Endothelial cell of umbilical vein (primary cell): ENCODE measurements around the gene DOCK6. TPM values are rescaled to one million over a fixed set of nuclear protein-coding genes. Genes with fewer than 3 reads are reported as not detected.

Experiments
- BruUV-seq: library from RNA; stranded (reverse); fragments of 400-500 nt; replicated peaks from 2 replicates; lab custom pipeline; 2021; lab: Mats Ljungman, UMichigan
- CTCF ChIA-PET: fragments of 300-600, 350-600 bp; sonication (Branson Sonifier 250); formaldehyde crosslinking; loops from one replicate; lab custom pipeline; 2021; ENCODE audit warnings: antibody characterized with exemption, inconsistent platforms; lab: Charles Lee
- POLR2A ChIA-PET: fragments of 300-600, 350-600 bp; sonication (Branson Sonifier 250); formaldehyde crosslinking; loops from one replicate; lab custom pipeline; 2021; ENCODE audit warnings: antibody characterized with exemption, inconsistent platforms; lab: Charles Lee
- DNase-seq: peaks from one replicate; pipeline ENCODE4 v3.0.0-alpha.2; 2011; ENCODE audit warnings: low read depth, low spot score
- FAIRE-seq: peaks from 2 replicates; lab custom pipeline; 2011; peaks lifted over from hg19 to GRCh38; lab: Jason Lieb, UNC
- H2AFZ ChIP-seq: 2 replicates; pipeline ENCODE4 v1.6.0; 2012; ENCODE audit warnings: low read depth, low read length, control low read depth, inconsistent platforms
- H3K27ac ChIP-seq: 2 replicates; pipeline ENCODE4 v1.5.1; 2011; ENCODE audit warnings: low read depth, mild to moderate bottlenecking, control low read depth, low read length, moderate library complexity; ENCODE audit not compliant: insufficient read depth
- H3K27me3 ChIP-seq, 2 experiments: 2 replicates each; pipeline versions ENCODE4 v1.6.0 to v1.6.1; 2011; ENCODE audit warnings: low read length in 2 of 2, mixed read lengths in 1 of 2; ENCODE audit not compliant: control insufficient read depth in 2 of 2, insufficient read depth in 2 of 2
- H3K36me3 ChIP-seq, 2 experiments: 2 replicates in 1 of 2; 3 replicates in 1 of 2; pipeline ENCODE4 v1.5.1; 2011; ENCODE audit warnings: low read length in 2 of 2, mild to moderate bottlenecking in 1 of 2, moderate library complexity in 1 of 2; ENCODE audit not compliant: control insufficient read depth in 2 of 2, insufficient read depth in 2 of 2; ENCODE audit errors: extremely low read depth in 1 of 2
- H3K4me1 ChIP-seq: 3 replicates; pipeline ENCODE4 v1.5.1; 2011; ENCODE audit warnings: mild to moderate bottlenecking, low read length; ENCODE audit not compliant: control insufficient read depth, insufficient read depth; ENCODE audit errors: extremely low read depth
- H3K4me2 ChIP-seq: 2 replicates; pipeline ENCODE4 v1.6.1; 2011; ENCODE audit warnings: low read length, control low read depth, mixed read lengths; ENCODE audit not compliant: insufficient read depth
- H3K4me3 ChIP-seq, 3 experiments: fragments of 200-600 bp in 1 of 3; sonication (generic), shearing (Covaris generic) in 1 of 3; replicated peaks in 1 of 3; 2 replicates each; pipeline ENCODE4 v1.5.1; 2011 to 2016; ENCODE audit warnings: control low read depth in 3 of 3, low read length in 3 of 3, mild to moderate bottlenecking in 2 of 3, inconsistent platforms in 1 of 3, low read depth in 1 of 3, moderate library complexity in 1 of 3; ENCODE audit not compliant: insufficient read depth in 1 of 3
- H3K79me2 ChIP-seq: 2 replicates; pipeline ENCODE4 v1.6.0; 2012; ENCODE audit warnings: low read length, inconsistent platforms; ENCODE audit not compliant: control insufficient read depth, insufficient read depth
- H3K9ac ChIP-seq: replicated peaks from 2 replicates; pipeline ENCODE3; 2011; ENCODE audit warnings: low read length, control low read depth; ENCODE audit not compliant: insufficient read depth; ENCODE audit errors: extremely low read depth
- H3K9me1 ChIP-seq: replicated peaks from 3 replicates; pipeline ENCODE4 v1.6.0; 2011; ENCODE audit warnings: mild to moderate bottlenecking, low read length; ENCODE audit not compliant: control insufficient read depth, insufficient read depth; ENCODE audit errors: extremely low read depth
- H3K9me3 ChIP-seq: replicated peaks from 2 replicates; pipeline ENCODE4 v1.5.1; 2012; ENCODE audit warnings: low read length, inconsistent platforms; ENCODE audit not compliant: control insufficient read depth, insufficient read depth
- H4K20me1 ChIP-seq: replicated peaks from 2 replicates; pipeline ENCODE3; 2011; ENCODE audit warnings: mild to moderate bottlenecking, low read length; ENCODE audit not compliant: control insufficient read depth, insufficient read depth; ENCODE audit errors: extremely low read depth
- EZH2 ChIP-seq: IDR thresholded peaks from 2 replicates; pipeline ENCODE4 v1.6.1; 2012; ENCODE audit warnings: borderline replicate concordance, low read depth, mild to moderate bottlenecking, moderate library complexity, low read length, inconsistent platforms; ENCODE audit not compliant: severe bottlenecking
- GATA2 ChIP-seq: IDR thresholded peaks from 2 replicates; pipeline ENCODE4 v1.7.0; 2011; ENCODE audit warnings: low read depth, mild to moderate bottlenecking, moderate library complexity, mixed read lengths, low read length; ENCODE audit not compliant: insufficient read length, insufficient read depth
- JUN ChIP-seq: IDR thresholded peaks from 2 replicates; pipeline ENCODE4 v1.6.1; 2011; ENCODE audit warnings: borderline replicate concordance, low read depth; ENCODE audit not compliant: insufficient read length, insufficient read depth
- POLR2A ChIP-seq: IDR thresholded peaks from 2 replicates; pipeline ENCODE4 v1.6.1; 2012; ENCODE audit warnings: low read depth, mild to moderate bottlenecking, control low read depth, low read length
- dilution Hi-C: fragments of 300-500 bp; cut with MboI; formaldehyde crosslinking; loops from one replicate; pipeline ENCODE4 v1.15.0; 2019; ENCODE audit warnings: low sequenced_read_pairs; ENCODE audit not compliant: extremely low pct_ligation_motif_present
- intact Hi-C: fragments of 100-400 bp; cut with micrococcal nuclease; formaldehyde crosslinking; loops from one replicate; pipeline ENCODE4 v1.10.0; 2022
- polyA plus RNA-seq, 4 experiments: library from polyadenylated mRNA; depleted of rRNA in 3 of 4; stranded (reverse) in 3 of 4; unstranded in 1 of 4; fragments of >200 nt; gene quantifications; 2 replicates each; pipeline versions ENCODE4 v1.2.1 to v1.2.3, GENCODE V29; 2011 to 2012; ENCODE audit warnings: missing spikeins in 1 of 4
- total RNA-seq: library from RNA; stranded (reverse); gene quantifications from 2 replicates; pipeline ENCODE4 v1.2.3, GENCODE V29; 2021
- TF ChIP-seq, protein P1 (sequence below), 2 donors: IDR thresholded peaks; 1 replicate in 1 of 2; 2 replicates in 1 of 2; pipeline ENCODE4 v1.5.1; 2011; ENCODE audit warnings: low read length in 2 of 2, mild to moderate bottlenecking in 2 of 2, moderate library complexity in 2 of 2, control low read depth in 1 of 2, inconsistent platforms in 1 of 2, low read depth in 1 of 2; ENCODE audit not compliant: insufficient read depth in 1 of 2; ENCODE audit errors: extremely low read depth in 1 of 2
- TF ChIP-seq, protein P2 (sequence below): IDR thresholded peaks from 2 replicates; pipeline ENCODE4 v1.6.1; 2011; ENCODE audit not compliant: insufficient read depth, insufficient read length

DOCK6 gene
- total and polyA plus RNA-seq, 2 donors (not counting 3 experiments of a cell fraction or from before 2014, with no cell fraction given), result 126 to 334 TPM

DNA sequence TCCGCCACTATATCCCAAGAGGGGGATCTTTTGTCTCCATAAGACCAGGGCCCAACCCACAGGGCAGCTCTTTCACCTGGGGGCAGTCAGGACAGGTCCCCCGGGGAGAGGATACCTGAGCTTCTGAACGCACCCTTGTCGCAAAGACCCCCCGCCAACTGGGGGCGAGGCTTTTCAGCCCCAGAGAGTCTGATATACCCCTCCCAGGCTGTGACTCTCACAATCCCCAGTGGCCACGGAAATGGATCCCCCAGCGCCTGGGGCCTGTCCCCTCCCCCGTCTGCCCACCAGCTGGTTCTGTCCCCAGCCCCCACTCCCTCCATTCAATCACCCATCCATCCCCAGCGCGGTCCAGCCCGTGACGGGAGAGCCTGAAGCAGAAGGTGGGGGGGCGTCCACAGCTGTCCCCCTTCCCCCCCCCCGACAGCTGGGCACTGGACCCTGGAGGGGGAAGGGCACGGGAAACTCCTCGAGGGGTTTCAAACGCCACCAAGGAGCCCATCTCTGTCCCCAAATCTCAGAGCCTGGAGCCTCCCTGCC is 823 bp downstream of the DOCK6 start:
- Histone ChIP-seq H3K27me3 (no peaks in the 10 kb centered on the region), H3K9me3 (no peaks in the 10 kb centered on the region), H3K36me3 (no peaks in the 10 kb centered on the region), H3K4me3 (peak overlapping the region; percentile 56 to 79 (median 57)), H3K4me2 (peak overlapping the region; percentile 64), H3K27ac (peak overlapping the region; percentile 70), H3K9me1 (no peaks in the 10 kb centered on the region), H3K4me1 (peaks cover 27% of the 10 kb centered on the region), H3K79me2 (peaks cover 39% of the 10 kb centered on the region), H2AFZ (no peak overlapping the region), H3K9ac (peak overlapping the region; percentile 78), H4K20me1 (no peaks in the 10 kb centered on the region)
- POLR2A ChIA-PET, result no interaction called here
- FAIRE-seq (no peak), DNase-seq (no peak)
- no TSS peak for BruUV-seq
- intact Hi-C loops, result no loop called here
- CTCF ChIA-PET, result interaction anchor here (1.0 to 1.6 kb wide), 4 partner anchors 18 to 32 kb away, joined by 3 to 6 read pairs (median 4); no protein-coding TSS in a partner anchor
- no peak for TF ChIP-seq EZH2
- no peak for TF ChIP-seq JUN
- TF ChIP-seq, protein P1, sequence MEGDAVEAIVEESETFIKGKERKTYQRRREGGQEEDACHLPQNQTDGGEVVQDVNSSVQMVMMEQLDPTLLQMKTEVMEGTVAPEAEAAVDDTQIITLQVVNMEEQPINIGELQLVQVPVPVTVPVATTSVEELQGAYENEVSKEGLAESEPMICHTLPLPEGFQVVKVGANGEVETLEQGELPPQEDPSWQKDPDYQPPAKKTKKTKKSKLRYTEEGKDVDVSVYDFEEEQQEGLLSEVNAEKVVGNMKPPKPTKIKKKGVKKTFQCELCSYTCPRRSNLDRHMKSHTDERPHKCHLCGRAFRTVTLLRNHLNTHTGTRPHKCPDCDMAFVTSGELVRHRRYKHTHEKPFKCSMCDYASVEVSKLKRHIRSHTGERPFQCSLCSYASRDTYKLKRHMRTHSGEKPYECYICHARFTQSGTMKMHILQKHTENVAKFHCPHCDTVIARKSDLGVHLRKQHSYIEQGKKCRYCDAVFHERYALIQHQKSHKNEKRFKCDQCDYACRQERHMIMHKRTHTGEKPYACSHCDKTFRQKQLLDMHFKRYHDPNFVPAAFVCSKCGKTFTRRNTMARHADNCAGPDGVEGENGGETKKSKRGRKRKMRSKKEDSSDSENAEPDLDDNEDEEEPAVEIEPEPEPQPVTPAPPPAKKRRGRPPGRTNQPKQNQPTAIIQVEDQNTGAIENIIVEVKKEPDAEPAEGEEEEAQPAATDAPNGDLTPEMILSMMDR (IDR thresholded peaks at IDR 0.05; ENCODE audit: extremely low read depth in 1 of 2, insufficient read depth in 1 of 2, low read depth in 1 of 2, low read length in 2 of 2), result no peak
- TF ChIP-seq GATA2, result no peak
- no peak for TF ChIP-seq POLR2A
- TF ChIP-seq, protein P2, sequence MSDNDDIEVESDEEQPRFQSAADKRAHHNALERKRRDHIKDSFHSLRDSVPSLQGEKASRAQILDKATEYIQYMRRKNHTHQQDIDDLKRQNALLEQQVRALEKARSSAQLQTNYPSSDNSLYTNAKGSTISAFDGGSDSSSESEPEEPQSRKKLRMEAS, result no peak
- dilution Hi-C loops, result no loop called here
